Suprapubic skin (tissue), 3 donors: Measurements from ENCODE around the gene FHOD3.

Source experiments
- CTCF ChIP-seq, 2 donors: fragments of 200-600 bp in 1 of 2; fragments of 450-650 bp in 1 of 2; sonication (generic) in 1 of 2; IDR thresholded peaks; one replicate each; pipeline ENCODE4 v1.5.1; 2016 to 2019; ENCODE audit warnings: antibody characterized with exemption in 2 of 2, mild to moderate bottlenecking in 1 of 2, moderate library complexity in 1 of 2
- POLR2A ChIP-seq, 2 donors: fragments of 450-650 bp; IDR thresholded peaks; one replicate each; pipeline ENCODE4 v1.6.1; 2017; ENCODE audit warnings: antibody characterized with exemption in 2 of 2, mild to moderate bottlenecking in 2 of 2, moderate library complexity in 2 of 2

GRCh38 chr18:36456622-36457021 lies 159.1 kb downstream of the FHOD3 start:
- TF ChIP-seq CTCF (IDR thresholded peaks at IDR 0.05) = no peak
- TF ChIP-seq POLR2A (IDR thresholded peaks at IDR 0.05) = no peak
